ENCODE measurements around the gene RABGAP1L.

The RABGAP1L gene

GRCh38 chr1:174217248-174217647, 57.9 kb downstream of the RABGAP1L start:
- peaks cover 8% of the 10 kb centered on the region for H3K36me3 ChIP-seq
- H3K9me3 ChIP-seq = peaks cover 4% of the 10 kb centered on the region; the same call in 1 of the 2 replicates
- H3K27ac ChIP-seq = no peak overlapping the region
- no peak overlapping the region for H3K4me3 ChIP-seq
- no peak overlapping the region for H3K4me2 ChIP-seq
- H3K9ac ChIP-seq = no peak overlapping the region
- H3K27me3 ChIP-seq = no peaks in the 10 kb centered on the region
- TF ChIP-seq Cebpa-rat (IDR thresholded peaks at IDR 0.05) = no peak
- no peaks in the 10 kb centered on the region for H4K20me1 ChIP-seq
- no peaks in the 10 kb centered on the region for H3K4me1 ChIP-seq

GRCh38 chr1:174217787-174218574, 58.7 kb downstream of the RABGAP1L start:
- Histone ChIP-seq H3K9me3 (peaks cover 11% of the 10 kb centered on the region), H3K4me2 (no peak overlapping the region), H3K9ac (no peak overlapping the region)

GRCh38 chr1:174218983-174219382, 59.7 kb downstream of the RABGAP1L start:
- Histone ChIP-seq H3K4me3 (no peak overlapping the region), H3K4me1 (no peaks in the 10 kb centered on the region), H3K27ac (no peak overlapping the region), H3K9ac (no peak overlapping the region), H3K36me3 (peaks cover 15% of the 10 kb centered on the region), H4K20me1 (no peaks in the 10 kb centered on the region), H3K9me3 (peaks cover 14% of the 10 kb centered on the region), H3K4me2 (no peak overlapping the region), H3K27me3 (no peaks in the 10 kb centered on the region)
- TF ChIP-seq Cebpa-rat (IDR thresholded peaks at IDR 0.05) = no peak

More at GRCh38 chr1:174217787-174218574, 58.7 kb downstream of the RABGAP1L start:
- Histone ChIP-seq H4K20me1 (no peaks in the 10 kb centered on the region), H3K4me3 (no peak overlapping the region), H3K4me1 (no peaks in the 10 kb centered on the region), H3K27me3 (no peaks in the 10 kb centered on the region), H3K36me3 (peaks cover 15% of the 10 kb centered on the region), H3K27ac (no peak overlapping the region)
- no peak for TF ChIP-seq Cebpa-rat (IDR thresholded peaks at IDR 0.05)

GRCh38 chr1:174219606-174220370, 60.5 kb downstream of the RABGAP1L start:
- H3K36me3 ChIP-seq = peaks cover 15% of the 10 kb centered on the region
- no peak overlapping the region for H3K4me3 ChIP-seq
- H3K4me1 ChIP-seq = no peaks in the 10 kb centered on the region
- no peak overlapping the region for H3K27ac ChIP-seq
- H3K27me3 ChIP-seq = no peaks in the 10 kb centered on the region
- H4K20me1 ChIP-seq = no peaks in the 10 kb centered on the region
- no peak for TF ChIP-seq Cebpa-rat (IDR thresholded peaks at IDR 0.05)
- H3K9ac ChIP-seq = no peak overlapping the region
- peaks cover 14% of the 10 kb centered on the region for H3K9me3 ChIP-seq
- H3K4me2 ChIP-seq = no peak overlapping the region

- TF ChIP-seq Cebpa-rat (IDR thresholded peaks at IDR 0.05) = no peak
- Histone ChIP-seq H3K27me3 (no peaks in the 10 kb centered on the region), H4K20me1 (no peaks in the 10 kb centered on the region), H3K9me3 (peaks cover 14% of the 10 kb centered on the region), H3K27ac (no peak overlapping the region), H3K4me3 (no peak overlapping the region), H3K36me3 (peaks cover 15% of the 10 kb centered on the region), H3K4me1 (no peaks in the 10 kb centered on the region), H3K9ac (no peak overlapping the region), H3K4me2 (no peak overlapping the region)
Measured at GRCh38 chr1:174221681-174222080, 62.4 kb downstream of the RABGAP1L start.

GRCh38 chr1:174222166-174222949, 63.0 kb downstream of the RABGAP1L start:
- Histone ChIP-seq H3K36me3 (peaks cover 15% of the 10 kb centered on the region), H3K4me3 (no peak overlapping the region)
- no peak for TF ChIP-seq Cebpa-rat (IDR thresholded peaks at IDR 0.05)

GRCh38 chr1:174224641-174225040, 65.3 kb downstream of the RABGAP1L start:
- Histone ChIP-seq H3K4me2 (no peak overlapping the region), H3K36me3 (peaks cover 18% of the 10 kb centered on the region), H3K9ac (no peak overlapping the region), H3K27ac (no peak overlapping the region), H3K4me1 (no peaks in the 10 kb centered on the region), H3K27me3 (no peaks in the 10 kb centered on the region), H3K9me3 (peaks cover 14% of the 10 kb centered on the region), H4K20me1 (no peaks in the 10 kb centered on the region), H3K4me3 (no peak overlapping the region)
- TF ChIP-seq Cebpa-rat (IDR thresholded peaks at IDR 0.05) = no peak

More at GRCh38 chr1:174222166-174222949, 63.0 kb downstream of the RABGAP1L start:
- Histone ChIP-seq H4K20me1 (no peaks in the 10 kb centered on the region), H3K9me3 (peaks cover 14% of the 10 kb centered on the region), H3K27ac (no peak overlapping the region), H3K9ac (no peak overlapping the region), H3K4me1 (no peaks in the 10 kb centered on the region), H3K27me3 (no peaks in the 10 kb centered on the region), H3K4me2 (no peak overlapping the region)

- no peak overlapping the region for H3K9ac ChIP-seq
- no peak overlapping the region for H3K27ac ChIP-seq
- no peak for TF ChIP-seq Cebpa-rat (IDR thresholded peaks at IDR 0.05)
- no peaks in the 10 kb centered on the region for H3K27me3 ChIP-seq
- H3K4me3 ChIP-seq = no peak overlapping the region
- no peak overlapping the region for H3K4me2 ChIP-seq
- peaks cover 18% of the 10 kb centered on the region for H3K36me3 ChIP-seq
- no peaks in the 10 kb centered on the region for H3K4me1 ChIP-seq
- H4K20me1 ChIP-seq = no peaks in the 10 kb centered on the region
- H3K9me3 ChIP-seq = peaks cover 14% of the 10 kb centered on the region
Measured at GRCh38 chr1:174225499-174226204, 66.3 kb downstream of the RABGAP1L start.

GRCh38 chr1:174230399-174230798, 71.1 kb downstream of the RABGAP1L start:
- Histone ChIP-seq H3K36me3 (peaks cover 15% of the 10 kb centered on the region), H3K27ac (no peak overlapping the region), H3K9me3 (no peaks in the 10 kb centered on the region; the same call in 1 of the 2 replicates), H3K4me3 (no peak overlapping the region), H3K9ac (no peak overlapping the region), H3K27me3 (no peaks in the 10 kb centered on the region), H3K4me1 (no peaks in the 10 kb centered on the region), H3K4me2 (no peak overlapping the region), H4K20me1 (no peaks in the 10 kb centered on the region)
- TF ChIP-seq Cebpa-rat (IDR thresholded peaks at IDR 0.05) = no peak
